Activated B cell treated with CpG ODN at 0.5 μM for 24 hours (primary cell): ENCODE data around the gene SEZ6L. TPM values are rescaled to one million over a fixed set of nuclear protein-coding genes. Genes with fewer than 3 reads are reported as not detected.
"Not testable (repeated sequence)": the region's sequence is repeated elsewhere in the genome, so short reads cannot be mapped to it uniquely, and the experiment has no call there.

Experiments used
- ATAC-seq: fragments of 200-7000 bp; cut with Tn5 transposase; one replicate; pipeline ENCODE4 v1.10.0; 2021; ENCODE audit warnings: low read depth, mild to moderate bottlenecking, moderate library complexity
- CTCF ChIA-PET: fragments of 350-600 bp; sonication (Branson Sonifier 250); formaldehyde crosslinking; loops from one replicate; lab custom pipeline; 2021; ENCODE audit warnings: antibody characterized with exemption; lab: Charles Lee
- POLR2A ChIA-PET: fragments of 350-600 bp; sonication (Branson Sonifier 250); formaldehyde crosslinking; loops from one replicate; lab custom pipeline; 2021; ENCODE audit warnings: antibody characterized with exemption; lab: Charles Lee
- DNase-seq: peaks from one replicate; pipeline ENCODE4 v3.0.0; 2022
- H3K27ac Mint-ChIP-seq: one replicate; pipeline ENCODE4 v1.8.0; 2020; ENCODE audit warnings: mixed read lengths
- H3K27me3 Mint-ChIP-seq: one replicate; pipeline ENCODE4 v1.8.0; 2021; ENCODE audit warnings: mixed read lengths
- H3K36me3 Mint-ChIP-seq: one replicate; pipeline ENCODE4 v1.8.0; 2021; ENCODE audit warnings: low read depth, mixed read lengths
- H3K4me1 Mint-ChIP-seq: one replicate; pipeline ENCODE4 v1.8.0; 2021; ENCODE audit warnings: mixed read lengths
- H3K4me3 Mint-ChIP-seq: one replicate; pipeline ENCODE4 v1.8.0; 2020; ENCODE audit warnings: mild to moderate bottlenecking, mixed read lengths
- H3K9me3 Mint-ChIP-seq: one replicate; pipeline ENCODE4 v1.8.0; 2020; ENCODE audit warnings: mixed read lengths
- CTCF ChIP-seq: fragments of 200-600 bp; IDR thresholded peaks from one replicate; pipeline ENCODE4 v1.8.0; 2022; ENCODE audit warnings: antibody characterized with exemption, mild to moderate bottlenecking
- intact Hi-C: fragments of 100-400 bp; cut with micrococcal nuclease; formaldehyde crosslinking; loops from one replicate; pipeline ENCODE4 v1.15.1; 2024
- total RNA-seq: library from RNA; stranded (reverse); gene quantifications from 2 replicates; pipeline ENCODE4 v1.2.3, GENCODE V29; 2022

Gene SEZ6L
- total RNA-seq, 1 donor from 2014 or later = not detected

DNA sequence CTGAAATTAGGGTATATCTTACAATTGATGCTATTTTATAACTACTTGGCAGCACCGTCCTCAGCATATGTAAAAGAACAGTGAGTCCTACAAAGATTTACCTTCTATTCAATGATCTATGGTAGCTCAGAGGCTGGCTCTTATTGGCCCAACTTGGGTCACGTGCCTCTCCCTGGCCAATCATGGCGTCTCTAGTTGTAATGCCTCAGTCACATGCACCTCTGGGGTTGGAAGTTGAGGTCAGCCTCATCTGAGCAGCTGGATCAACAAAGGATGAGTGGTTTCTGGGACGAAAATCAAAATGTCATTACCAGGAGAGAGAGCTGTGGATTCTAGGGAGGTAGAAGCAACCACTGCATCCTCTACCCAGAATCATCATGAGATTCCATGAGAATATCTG, 236.9 kb downstream of the SEZ6L start:
- ChIA-PET CTCF (interaction anchor here (0.8 to 1.8 kb wide), 4 partner anchors 46 to 56 kb away, joined by 3 to 4 read pairs (median 4); no protein-coding TSS in a partner anchor), POLR2A (no interaction called here)
- intact Hi-C loops = no loop called here
- Mint-ChIP-seq H3K36me3 (no peaks in the 10 kb centered on the region), H3K4me1 (peaks cover 21% of the 10 kb centered on the region), H3K9me3 (no peaks in the 10 kb centered on the region), H3K27me3 (peaks cover 7% of the 10 kb centered on the region), H3K4me3 (no peak overlapping the region), H3K27ac (no peak overlapping the region)
- DNase-seq (no peak), ATAC-seq (no peak)
- TF ChIP-seq CTCF = no peak

DNA sequence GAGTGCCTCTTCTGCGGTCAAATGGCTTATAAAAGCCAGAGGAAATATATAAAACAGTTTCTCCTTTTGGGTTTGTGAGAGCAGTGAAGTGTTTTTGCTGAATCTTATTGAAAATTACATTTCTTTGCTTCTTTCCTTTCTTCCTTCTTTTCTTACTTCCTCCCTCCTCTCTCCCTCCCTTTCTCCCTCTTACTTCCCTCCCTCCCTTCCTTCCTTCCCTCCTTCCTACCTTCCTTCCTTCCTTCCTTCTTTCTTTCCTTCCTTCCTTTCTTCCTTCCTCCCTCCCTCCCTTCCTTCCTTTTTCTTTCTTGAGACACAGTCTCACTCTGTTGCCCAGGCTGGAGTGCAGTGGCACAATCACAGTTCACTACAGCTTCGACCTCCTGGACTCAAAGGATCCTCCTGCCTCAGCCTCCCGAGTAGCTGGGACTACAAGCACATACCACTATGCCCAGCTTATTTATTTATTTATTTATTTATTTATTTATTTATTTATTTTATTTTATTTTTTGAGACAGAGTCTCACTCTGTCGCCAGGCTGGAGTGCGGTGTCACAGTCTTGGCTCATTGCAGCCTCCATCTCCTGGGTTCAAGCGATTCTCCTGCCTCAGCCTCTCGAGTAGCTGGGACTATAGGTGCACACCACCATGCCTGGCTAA, 239.4 kb downstream of the SEZ6L start:
- DNase-seq, ATAC-seq, H3K27ac Mint-ChIP-seq, H3K27me3 Mint-ChIP-seq, H3K4me3 Mint-ChIP-seq, intact Hi-C loops, POLR2A ChIA-PET, H3K36me3 Mint-ChIP-seq, H3K9me3 Mint-ChIP-seq: not testable (repeated sequence)
- CTCF ChIA-PET = interaction anchor here (0.6 to 1.6 kb wide), 2 partner anchors 42 to 278 kb away, joined by 3 read pairs; no protein-coding TSS in a partner anchor
- H3K4me1 Mint-ChIP-seq = peaks cover 16% of the 10 kb centered on the region

DNA sequence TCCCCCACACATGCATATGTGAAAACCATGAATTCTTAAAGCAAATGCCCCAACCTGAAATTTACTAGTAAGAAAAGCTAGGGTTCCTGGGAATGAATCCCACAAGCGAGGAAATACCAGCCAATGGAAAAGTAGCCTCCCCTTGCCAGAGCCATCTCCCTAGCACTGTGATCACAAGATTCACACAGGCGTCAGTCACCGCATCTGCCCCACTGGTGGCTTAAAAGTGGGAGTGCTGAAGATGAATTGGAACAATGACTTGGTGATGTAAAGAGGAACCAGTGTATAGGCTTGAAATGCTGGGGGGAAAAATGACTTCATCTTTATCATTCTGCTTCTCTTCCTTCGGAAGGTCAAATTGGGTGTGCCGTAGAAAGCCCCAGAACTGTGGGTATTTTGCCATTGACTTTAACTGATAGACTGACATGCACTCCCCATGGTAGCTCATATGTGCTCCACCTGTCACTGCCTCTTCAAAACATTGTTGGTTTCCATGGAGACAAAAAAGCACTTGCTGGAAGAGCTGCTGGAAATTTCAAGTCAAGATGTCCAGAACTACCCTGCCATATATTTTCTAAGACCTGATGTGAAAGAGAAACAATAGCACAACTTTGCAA, 240.6 kb downstream of the SEZ6L start:
- TF ChIP-seq CTCF = no peak
- Mint-ChIP-seq H3K4me3 (no peak overlapping the region), H3K36me3 (no peaks in the 10 kb centered on the region), H3K27me3 (peaks cover 3% of the 10 kb centered on the region), H3K27ac (no peak overlapping the region), H3K9me3 (no peaks in the 10 kb centered on the region), H3K4me1 (peaks cover 6% of the 10 kb centered on the region)
- ATAC-seq (no peak), DNase-seq (no peak)
- intact Hi-C loops = no loop called here
- ChIA-PET CTCF (interaction anchor here (0.6 to 1.9 kb wide), 4 partner anchors 10 to 279 kb away, joined by 3 to 5 read pairs (median 3); no protein-coding TSS in a partner anchor), POLR2A (no interaction called here)

DNA sequence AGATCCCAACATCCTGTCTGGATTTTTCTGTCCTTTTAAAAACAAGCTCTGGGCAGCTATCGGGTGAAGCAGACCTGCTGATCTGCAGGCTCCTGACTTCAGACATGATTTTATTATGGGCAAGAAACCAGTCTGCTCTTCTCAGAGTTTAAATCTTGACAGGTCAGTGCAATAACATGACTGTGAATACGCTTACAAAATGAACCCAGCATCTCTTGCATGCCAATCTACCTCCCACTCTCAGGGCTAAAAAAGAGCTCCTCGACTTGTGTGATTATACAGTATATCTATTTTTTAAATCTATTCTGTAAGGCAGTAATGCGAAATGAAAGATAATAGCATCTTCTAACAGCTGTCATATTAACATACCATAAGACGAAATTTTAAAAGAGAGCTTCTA, 241.1 kb downstream of the SEZ6L start:
- no peaks in the 10 kb centered on the region for H3K9me3 Mint-ChIP-seq
- CTCF ChIA-PET = interaction anchor here (0.6 to 1.9 kb wide), 4 partner anchors 10 to 49 kb away, joined by 3 to 5 read pairs (median 3); no protein-coding TSS in a partner anchor
- peaks cover under 1% of the 10 kb centered on the region for H3K4me1 Mint-ChIP-seq
- ATAC-seq (no peak), DNase-seq (no peak)
- no peaks in the 10 kb centered on the region for H3K36me3 Mint-ChIP-seq
- peaks cover 3% of the 10 kb centered on the region for H3K27me3 Mint-ChIP-seq
- H3K4me3 Mint-ChIP-seq = no peak overlapping the region
- H3K27ac Mint-ChIP-seq = no peak overlapping the region
- intact Hi-C loops = no loop called here
- no peak for TF ChIP-seq CTCF
- POLR2A ChIA-PET = no interaction called here

GRCh38 chr22:26414347-26414746, 245.1 kb downstream of the SEZ6L start:
- ChIA-PET POLR2A (no interaction called here), CTCF (interaction anchor here (0.7 kb wide), 1 partner anchor 35 kb away, joined by 3 read pairs; no protein-coding TSS in a partner anchor)
- no peaks in the 10 kb centered on the region for H3K9me3 Mint-ChIP-seq
- H3K4me3 Mint-ChIP-seq = no peak overlapping the region
- H3K27ac Mint-ChIP-seq = no peak overlapping the region
- no peak for DNase-seq
- no peak for ATAC-seq
- no peaks in the 10 kb centered on the region for H3K4me1 Mint-ChIP-seq
- no peaks in the 10 kb centered on the region for H3K36me3 Mint-ChIP-seq
- no peak for TF ChIP-seq CTCF
- H3K27me3 Mint-ChIP-seq = peaks cover 21% of the 10 kb centered on the region
- intact Hi-C loops = no loop called here
